ENCODE results near the gene TTC19.

Gene TTC19

DNA sequence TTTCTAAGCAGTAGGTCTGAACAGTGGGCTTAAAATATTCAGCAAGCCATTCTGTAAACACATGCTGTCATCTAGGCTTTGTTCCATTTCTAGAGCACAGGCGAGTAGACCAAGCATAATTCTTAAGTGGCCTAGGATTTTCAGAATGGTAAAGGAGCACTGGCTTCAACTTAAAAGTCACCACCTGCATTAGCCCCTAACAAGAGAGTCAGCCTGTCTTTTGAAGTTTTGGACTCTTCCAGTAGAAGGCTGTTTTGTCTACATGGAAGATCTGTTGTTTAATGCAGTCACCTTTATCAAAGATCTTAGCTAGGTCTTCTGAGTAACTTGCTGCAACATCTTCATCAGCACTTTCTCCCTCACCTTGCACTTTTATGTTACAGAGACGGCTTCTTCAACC, 36.6 kb downstream of the TTC19 start:
- no peak for TF ChIP-seq ZFX (IDR thresholded peaks at IDR 0.05)
- TF ChIP-seq, protein P1, sequence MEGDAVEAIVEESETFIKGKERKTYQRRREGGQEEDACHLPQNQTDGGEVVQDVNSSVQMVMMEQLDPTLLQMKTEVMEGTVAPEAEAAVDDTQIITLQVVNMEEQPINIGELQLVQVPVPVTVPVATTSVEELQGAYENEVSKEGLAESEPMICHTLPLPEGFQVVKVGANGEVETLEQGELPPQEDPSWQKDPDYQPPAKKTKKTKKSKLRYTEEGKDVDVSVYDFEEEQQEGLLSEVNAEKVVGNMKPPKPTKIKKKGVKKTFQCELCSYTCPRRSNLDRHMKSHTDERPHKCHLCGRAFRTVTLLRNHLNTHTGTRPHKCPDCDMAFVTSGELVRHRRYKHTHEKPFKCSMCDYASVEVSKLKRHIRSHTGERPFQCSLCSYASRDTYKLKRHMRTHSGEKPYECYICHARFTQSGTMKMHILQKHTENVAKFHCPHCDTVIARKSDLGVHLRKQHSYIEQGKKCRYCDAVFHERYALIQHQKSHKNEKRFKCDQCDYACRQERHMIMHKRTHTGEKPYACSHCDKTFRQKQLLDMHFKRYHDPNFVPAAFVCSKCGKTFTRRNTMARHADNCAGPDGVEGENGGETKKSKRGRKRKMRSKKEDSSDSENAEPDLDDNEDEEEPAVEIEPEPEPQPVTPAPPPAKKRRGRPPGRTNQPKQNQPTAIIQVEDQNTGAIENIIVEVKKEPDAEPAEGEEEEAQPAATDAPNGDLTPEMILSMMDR (conservative IDR thresholded peaks at IDR 0.05), result no peak
- no peak overlapping the region for H3K27ac ChIP-seq

DNA sequence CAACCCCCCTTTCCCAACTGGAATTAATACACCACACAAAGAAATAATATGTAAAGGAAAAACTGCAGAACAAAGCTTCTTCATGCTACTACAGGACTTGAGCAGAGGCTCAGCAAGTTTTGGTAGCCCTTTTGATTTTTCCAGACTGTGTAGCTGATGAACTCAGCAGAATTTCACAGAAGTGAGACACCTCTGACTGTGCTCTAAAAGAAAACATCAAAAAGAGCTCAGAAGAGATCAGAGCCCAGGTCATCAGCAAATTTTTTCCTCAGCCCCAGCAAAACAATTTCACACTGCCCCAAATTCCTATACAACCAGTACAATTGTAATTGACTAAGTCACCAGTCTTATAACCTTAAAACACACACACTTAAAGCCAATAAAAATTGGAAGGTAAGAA, 38.0 kb downstream of the TTC19 start:
- H3K27ac ChIP-seq, result no peak overlapping the region
- TF ChIP-seq, protein P1 (conservative IDR thresholded peaks at IDR 0.05), result no peak
- no peak for TF ChIP-seq ZFX (IDR thresholded peaks at IDR 0.05)

DNA sequence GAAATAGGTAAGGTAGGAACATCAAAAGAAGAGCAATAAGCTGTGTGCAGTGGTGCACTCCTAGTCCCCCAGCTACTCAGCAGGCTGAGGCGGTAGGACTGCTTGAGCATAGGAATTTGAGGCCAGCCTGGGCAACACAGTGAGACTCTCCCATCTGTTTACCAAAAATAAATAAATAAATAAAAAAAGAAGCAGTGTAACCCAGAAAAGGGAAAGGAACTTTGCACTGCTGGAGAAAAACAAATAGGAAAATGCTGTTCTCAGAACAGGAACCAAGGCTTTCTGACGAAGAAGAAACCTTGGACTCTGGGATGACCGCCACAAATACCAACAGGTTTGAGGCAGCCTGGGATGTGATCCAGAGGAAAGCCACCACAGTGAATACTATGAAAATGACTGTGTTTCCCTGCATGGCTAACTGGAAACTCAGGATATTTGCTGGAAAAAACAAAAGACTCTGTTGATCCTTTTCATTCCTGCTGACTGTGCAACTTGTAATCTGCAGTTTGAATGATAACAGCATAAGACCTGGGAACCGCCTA, 41.2 kb downstream of the TTC19 start:
- TF ChIP-seq, protein P1 (conservative IDR thresholded peaks at IDR 0.05), result no peak
- no peak for TF ChIP-seq ZFX (IDR thresholded peaks at IDR 0.05)
- H3K27ac ChIP-seq, result no peak overlapping the region

DNA sequence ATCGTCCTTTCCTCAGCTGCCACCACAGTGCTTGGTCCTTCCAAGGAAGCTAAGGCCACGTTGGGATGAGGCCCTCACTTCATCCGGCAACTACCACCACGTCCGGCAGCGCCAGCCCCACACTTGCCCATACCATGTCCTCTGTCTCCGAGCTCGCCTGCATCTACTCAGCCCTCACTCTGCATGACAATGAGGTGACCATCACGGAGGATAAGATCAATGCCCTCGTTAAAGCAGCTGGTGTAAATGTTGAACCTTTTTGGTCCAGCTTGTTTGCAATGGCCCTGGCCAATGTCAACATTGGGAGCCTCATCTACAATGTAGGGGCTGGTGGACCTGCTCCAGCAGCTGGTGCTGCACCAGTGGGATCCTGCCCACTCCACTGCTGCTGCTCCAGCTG, 44.9 kb downstream of the TTC19 start:
- H3K27ac ChIP-seq, result no peak overlapping the region
- TF ChIP-seq, protein P1 (conservative IDR thresholded peaks at IDR 0.05), result no peak
- no peak for TF ChIP-seq ZFX (IDR thresholded peaks at IDR 0.05)

DNA sequence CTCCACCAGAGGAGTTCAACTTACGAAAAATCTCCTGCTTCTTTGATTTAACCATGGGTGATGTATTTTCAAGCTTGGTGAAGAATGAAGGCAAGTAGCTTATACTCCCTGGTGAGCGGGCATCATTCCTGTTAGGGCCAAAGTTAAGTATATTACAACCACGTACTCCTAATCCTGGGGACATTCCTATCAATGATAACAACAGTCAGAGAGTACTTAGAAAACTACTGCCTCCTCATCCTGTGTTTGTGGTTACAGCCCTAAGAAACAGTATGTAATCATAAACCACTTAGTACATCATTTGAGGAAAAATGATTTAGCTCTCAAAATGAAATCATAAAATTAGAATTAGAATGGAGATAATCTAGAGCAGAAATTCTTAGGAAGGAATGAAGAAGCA, 47.3 kb downstream of the TTC19 start:
- H3K27ac ChIP-seq, result no peak overlapping the region
- no peak for TF ChIP-seq ZFX (IDR thresholded peaks at IDR 0.05)
- TF ChIP-seq, protein P1 (conservative IDR thresholded peaks at IDR 0.05), result no peak

DNA sequence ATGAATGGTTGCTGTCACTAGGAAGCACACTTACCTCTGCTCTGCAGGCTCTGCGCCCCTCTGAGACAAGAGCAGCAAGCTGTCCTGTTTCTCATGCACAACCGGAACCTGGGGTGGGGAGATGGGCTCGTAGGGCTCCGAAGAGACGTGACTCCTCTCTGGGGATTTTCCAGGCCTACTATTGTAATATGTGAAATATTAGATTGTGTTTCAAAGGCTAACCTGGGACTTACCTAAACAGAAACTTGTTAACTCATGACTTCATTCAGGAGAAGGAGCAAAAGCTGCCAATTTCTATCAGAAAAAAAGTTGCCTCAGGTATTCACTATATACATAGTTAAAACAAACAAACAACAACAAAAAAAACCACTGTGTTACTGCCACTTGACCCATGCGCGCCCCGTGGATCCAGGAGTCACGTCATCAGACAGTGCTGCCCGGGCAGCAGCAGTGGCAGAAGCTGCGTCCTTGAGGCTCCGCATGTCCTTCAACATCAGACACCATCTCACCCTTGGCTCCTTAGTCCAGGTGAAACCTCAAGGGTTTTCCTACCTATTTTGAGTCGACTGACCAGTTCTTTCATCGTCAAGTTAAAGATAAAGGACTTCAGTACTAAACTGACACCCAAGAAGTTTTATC, 49.3 kb downstream of the TTC19 start:
- TF ChIP-seq ZFX (IDR thresholded peaks at IDR 0.05), result no peak
- TF ChIP-seq, protein P1 (conservative IDR thresholded peaks at IDR 0.05), result no peak
- H3K27ac ChIP-seq, result no peak overlapping the region

DNA sequence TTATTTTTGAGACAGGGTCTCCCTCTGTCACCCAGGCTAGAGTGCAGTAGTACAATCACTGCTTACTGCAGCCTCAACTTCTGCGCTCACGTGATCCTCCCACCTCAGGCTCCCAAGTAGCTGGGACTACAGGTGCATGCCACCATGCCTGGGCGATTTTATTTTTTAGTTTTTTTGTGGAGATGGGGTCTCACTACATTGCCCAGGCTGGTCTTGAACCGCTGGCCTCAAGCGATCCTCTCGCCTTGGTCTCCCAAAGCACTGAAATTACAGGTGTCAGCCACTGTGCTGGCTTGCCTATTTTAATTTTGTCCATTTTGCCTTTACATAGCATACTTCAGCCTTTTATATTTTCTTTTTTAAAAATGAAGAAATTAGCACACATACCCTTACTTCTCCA, 51.2 kb downstream of the TTC19 start:
- H3K27ac ChIP-seq, result no peak overlapping the region
- TF ChIP-seq, protein P1 (conservative IDR thresholded peaks at IDR 0.05), result no peak
- no peak for TF ChIP-seq ZFX (IDR thresholded peaks at IDR 0.05)

All from C4-2B (cell line).